A673 (cell line): Measurements from ENCODE around the gene SMIM10L2A.
"Not testable (repeated sequence)": the region's sequence is repeated elsewhere in the genome, so short reads cannot be mapped to it uniquely, and the experiment has no call there.

Experiments
- EZH2 ChIP-seq: fragments of 200-600 bp; sonication (generic); IDR thresholded peaks from 2 replicates; pipeline ENCODE4 v1.6.1; 2017; ENCODE audit warnings: borderline replicate concordance, low read depth, mild to moderate bottlenecking, mixed read lengths, antibody characterized with exemption, low read length; ENCODE audit not compliant: poor library complexity, severe bottlenecking
- TF ChIP-seq, protein P1 (sequence below): fragments of 300-800, 200-600 bp; sonication (generic); conservative IDR thresholded peaks from 2 replicates; pipeline ENCODE4 v1.5.1; 2017; ENCODE audit warnings: low read depth, mild to moderate bottlenecking, antibody characterized with exemption, low read length, moderate library complexity, mixed read lengths

- TF ChIP-seq, protein P1, sequence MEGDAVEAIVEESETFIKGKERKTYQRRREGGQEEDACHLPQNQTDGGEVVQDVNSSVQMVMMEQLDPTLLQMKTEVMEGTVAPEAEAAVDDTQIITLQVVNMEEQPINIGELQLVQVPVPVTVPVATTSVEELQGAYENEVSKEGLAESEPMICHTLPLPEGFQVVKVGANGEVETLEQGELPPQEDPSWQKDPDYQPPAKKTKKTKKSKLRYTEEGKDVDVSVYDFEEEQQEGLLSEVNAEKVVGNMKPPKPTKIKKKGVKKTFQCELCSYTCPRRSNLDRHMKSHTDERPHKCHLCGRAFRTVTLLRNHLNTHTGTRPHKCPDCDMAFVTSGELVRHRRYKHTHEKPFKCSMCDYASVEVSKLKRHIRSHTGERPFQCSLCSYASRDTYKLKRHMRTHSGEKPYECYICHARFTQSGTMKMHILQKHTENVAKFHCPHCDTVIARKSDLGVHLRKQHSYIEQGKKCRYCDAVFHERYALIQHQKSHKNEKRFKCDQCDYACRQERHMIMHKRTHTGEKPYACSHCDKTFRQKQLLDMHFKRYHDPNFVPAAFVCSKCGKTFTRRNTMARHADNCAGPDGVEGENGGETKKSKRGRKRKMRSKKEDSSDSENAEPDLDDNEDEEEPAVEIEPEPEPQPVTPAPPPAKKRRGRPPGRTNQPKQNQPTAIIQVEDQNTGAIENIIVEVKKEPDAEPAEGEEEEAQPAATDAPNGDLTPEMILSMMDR = not testable (repeated sequence)
- TF ChIP-seq EZH2 = not testable (repeated sequence)
These were observed 40.0 kb downstream of the SMIM10L2A start for GRCh38 chrX:135461756-135462155.
